Measurements from ENCODE around the gene RBMS1. TPM values are rescaled to one million over a fixed set of nuclear protein-coding genes. Genes with fewer than 3 reads are reported as not detected.

RBMS1 gene
- total RNA-seq, 4 donors from 2014 or later = 133 to 180 (median 139) TPM

- no peak for DNase-seq (ENCODE audit: low spot score)
- TF ChIP-seq, protein P1, sequence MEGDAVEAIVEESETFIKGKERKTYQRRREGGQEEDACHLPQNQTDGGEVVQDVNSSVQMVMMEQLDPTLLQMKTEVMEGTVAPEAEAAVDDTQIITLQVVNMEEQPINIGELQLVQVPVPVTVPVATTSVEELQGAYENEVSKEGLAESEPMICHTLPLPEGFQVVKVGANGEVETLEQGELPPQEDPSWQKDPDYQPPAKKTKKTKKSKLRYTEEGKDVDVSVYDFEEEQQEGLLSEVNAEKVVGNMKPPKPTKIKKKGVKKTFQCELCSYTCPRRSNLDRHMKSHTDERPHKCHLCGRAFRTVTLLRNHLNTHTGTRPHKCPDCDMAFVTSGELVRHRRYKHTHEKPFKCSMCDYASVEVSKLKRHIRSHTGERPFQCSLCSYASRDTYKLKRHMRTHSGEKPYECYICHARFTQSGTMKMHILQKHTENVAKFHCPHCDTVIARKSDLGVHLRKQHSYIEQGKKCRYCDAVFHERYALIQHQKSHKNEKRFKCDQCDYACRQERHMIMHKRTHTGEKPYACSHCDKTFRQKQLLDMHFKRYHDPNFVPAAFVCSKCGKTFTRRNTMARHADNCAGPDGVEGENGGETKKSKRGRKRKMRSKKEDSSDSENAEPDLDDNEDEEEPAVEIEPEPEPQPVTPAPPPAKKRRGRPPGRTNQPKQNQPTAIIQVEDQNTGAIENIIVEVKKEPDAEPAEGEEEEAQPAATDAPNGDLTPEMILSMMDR (IDR thresholded peaks at IDR 0.05) = no peak
- no peak for ATAC-seq (ENCODE audit: low FRiP score)
These were observed 194.6 kb downstream of the RBMS1 start for GRCh38 chr2:160298960-160299359.

GRCh38 chr2:160295519-160296207 lies 197.9 kb downstream of the RBMS1 start:
- DNase-seq (ENCODE audit: low spot score) (no peak), ATAC-seq (ENCODE audit: low FRiP score) (no peak)
- TF ChIP-seq, protein P1 (IDR thresholded peaks at IDR 0.05) = no peak

- TF ChIP-seq, protein P1 (IDR thresholded peaks at IDR 0.05) = no peak
- DNase-seq (ENCODE audit: low spot score) (no peak), ATAC-seq (ENCODE audit: low FRiP score) (no peak)
These were observed 198.7 kb downstream of the RBMS1 start for GRCh38 chr2:160294889-160295288.

- peak; percentile 89 for DNase-seq (ENCODE audit: low spot score)
- TF ChIP-seq, protein P1 (IDR thresholded peaks at IDR 0.05) = no peak
- peak; percentile 86 for ATAC-seq (ENCODE audit: low FRiP score)
These were observed 199.2 kb downstream of the RBMS1 start for GRCh38 chr2:160294339-160294803.

GRCh38 chr2:160293391-160294091 lies 200.1 kb downstream of the RBMS1 start:
- peak; percentile 63 for ATAC-seq (ENCODE audit: low FRiP score)
- TF ChIP-seq, protein P1 (IDR thresholded peaks at IDR 0.05) = no peak
- DNase-seq (ENCODE audit: low spot score) = no peak

GRCh38 chr2:160292225-160292624 lies 201.4 kb downstream of the RBMS1 start:
- ATAC-seq (ENCODE audit: low FRiP score) (no peak), DNase-seq (ENCODE audit: low spot score) (no peak)
- TF ChIP-seq, protein P1 (IDR thresholded peaks at IDR 0.05) = no peak

All from omental fat pad (tissue), 4 donors.